Ovary (tissue), 3 donors: ENCODE measurements around the gene NR2F1-AS1.

Experiments
- CTCF ChIP-seq, 3 donors: fragments of 450-650 bp in 2 of 3; fragments of 200-600 bp in 1 of 3; IDR thresholded peaks; one replicate each; pipeline versions ENCODE4 v1.5.1 to v1.8.0; 2016 to 2022; ENCODE audit warnings: antibody characterized with exemption in 3 of 3, mild to moderate bottlenecking in 1 of 3
- EP300 ChIP-seq: sonication (generic); formaldehyde crosslinking; IDR thresholded peaks from one replicate; pipeline ENCODE4 v1.6.1; 2017; ENCODE audit warnings: antibody characterized with exemption
- donor health status: DM: no; HTN: no; CAD: no.

GRCh38 chr5:93580927-93581445, at the start of gene NR2F1-AS1:
- TF ChIP-seq CTCF (IDR thresholded peaks at IDR 0.05) (no peak), EP300 (no peak)
